GM04504 (cell line): ENCODE results near the gene FAM135A.
"Not testable (repeated sequence)": the region's sequence is repeated elsewhere in the genome, so short reads cannot be mapped to it uniquely, and the experiment has no call there.

ENCODE experiments used
- DNase-seq: peaks from one replicate; pipeline ENCODE4 v3.0.0-alpha.2; 2012; ENCODE audit warnings: low read depth

Gene FAM135A

GRCh38 chr6:70547905-70548304 lies 134.6 kb downstream of the FAM135A start:
- no peak for DNase-seq

- DNase-seq, result no peak
Observed at GRCh38 chr6:70549327-70549726, 136.0 kb downstream of the FAM135A start.

GRCh38 chr6:70551566-70551965 lies 138.3 kb downstream of the FAM135A start:
- no peak for DNase-seq

GRCh38 chr6:70552286-70552940 lies 139.1 kb downstream of the FAM135A start:
- not testable (repeated sequence) for DNase-seq

GRCh38 chr6:70552974-70553373 lies 139.7 kb downstream of the FAM135A start:
- DNase-seq, result no peak

- no peak for DNase-seq
Observed at GRCh38 chr6:70557998-70558397, 144.7 kb downstream of the FAM135A start.

GRCh38 chr6:70562401-70562800 lies 149.1 kb downstream of the FAM135A start:
- not testable (repeated sequence) for DNase-seq

- DNase-seq, result no peak
Observed at GRCh38 chr6:70563530-70563929, 150.2 kb downstream of the FAM135A start.

- DNase-seq, result peak; percentile 76
Observed at GRCh38 chr6:70566751-70567382, 153.6 kb downstream of the FAM135A start, which contains the start of gene SDHAF4. Gene SDHAF4 (plus strand): TSS chr6:70566930. CDS start chr6:70566941, 11 bp downstream.

- no peak for DNase-seq
Observed at GRCh38 chr6:70574643-70575042, 161.3 kb downstream of the FAM135A start.

- no peak for DNase-seq
Observed at GRCh38 chr6:70575899-70576495, 162.7 kb downstream of the FAM135A start.

- no peak for DNase-seq
Observed at GRCh38 chr6:70586114-70586513, 172.8 kb downstream of the FAM135A start.

- no peak for DNase-seq
Observed at GRCh38 chr6:70590400-70590799, 177.1 kb downstream of the FAM135A start.

GRCh38 chr6:70592391-70593117 lies 179.2 kb downstream of the FAM135A start:
- no peak for DNase-seq

- no peak for DNase-seq
Observed at GRCh38 chr6:70593118-70593486, 179.8 kb downstream of the FAM135A start.

GRCh38 chr6:70599187-70599586 lies 185.9 kb downstream of the FAM135A start:
- no peak for DNase-seq

GRCh38 chr6:70601014-70601413 lies 187.7 kb downstream of the FAM135A start:
- no peak for DNase-seq

GRCh38 chr6:70604254-70604653 lies 190.9 kb downstream of the FAM135A start:
- no peak for DNase-seq

- DNase-seq, result not testable (repeated sequence)
Observed at GRCh38 chr6:70607371-70607770, 194.1 kb downstream of the FAM135A start.

- DNase-seq, result not testable (repeated sequence)
Observed at GRCh38 chr6:70609181-70609580, 195.9 kb downstream of the FAM135A start.
